IMR-90 (cell line): ENCODE data around the gene MPL. TPM values are rescaled to one million over a fixed set of nuclear protein-coding genes. Genes with fewer than 3 reads are reported as not detected.

Experiments used
- ATAC-seq: fragments of 200-7000 bp; cut with Tn5 transposase; 2 replicates; pipeline ENCODE4 v1.9.1; 2020; ENCODE audit warnings: low read depth, mild to moderate bottlenecking, moderate library complexity
- BruUV-seq: library from RNA; stranded (reverse); fragments of 400-500 nt; replicated peaks from 2 replicates; lab custom pipeline; 2021; lab: Mats Ljungman, UMichigan
- CTCF ChIA-PET: fragments of 300-600 bp; formaldehyde crosslinking; extraction: SDS; loops from one replicate; lab custom pipeline; 2021; ENCODE audit warnings: antibody characterized with exemption; lab: Yijun Ruan, JAX
- POLR2A ChIA-PET: fragments of 300-600 bp; sonication (Branson Sonifier 250); formaldehyde crosslinking; loops from one replicate; lab custom pipeline; 2022; ENCODE audit warnings: antibody characterized with exemption; ENCODE audit not compliant: unreplicated experiment; lab: Charles Lee
- DNase-seq: peaks from one replicate; pipeline ENCODE4 v3.0.0; 2013
- H2AFZ ChIP-seq: replicated peaks from 2 replicates; pipeline ENCODE3; 2013; ENCODE audit warnings: low read length, mild to moderate bottlenecking; ENCODE audit not compliant: poor library complexity
- H2AK5ac ChIP-seq: 2 replicates; pipeline ENCODE4 v1.6.1; 2013; ENCODE audit warnings: low read depth, low read length, inconsistent platforms
- H2AK9ac ChIP-seq: replicated peaks from 2 replicates; pipeline ENCODE3; 2013; ENCODE audit warnings: mild to moderate bottlenecking, low read depth, low read length, moderate library complexity; ENCODE audit not compliant: poor library complexity
- H2BK120ac ChIP-seq: 2 replicates; pipeline ENCODE4 v1.6.1; 2013; ENCODE audit warnings: low read depth, low read length, inconsistent platforms
- H2BK15ac ChIP-seq: 3 replicates; pipeline ENCODE4 v1.6.1; 2013; ENCODE audit warnings: low read depth, low read length, inconsistent platforms
- H2BK20ac ChIP-seq: 2 replicates; pipeline ENCODE4 v1.6.1; 2013; ENCODE audit warnings: low read depth, mild to moderate bottlenecking, inconsistent platforms, low read length, moderate library complexity
- H2BK5ac ChIP-seq: 2 replicates; pipeline ENCODE4 v1.6.1; 2013; ENCODE audit warnings: mild to moderate bottlenecking, low read depth, low read length, inconsistent platforms; ENCODE audit not compliant: poor library complexity, severe bottlenecking
- H3K14ac ChIP-seq: replicated peaks from 2 replicates; pipeline ENCODE4 v1.6.1; 2013; ENCODE audit warnings: low read depth, low read length, inconsistent platforms
- H3K18ac ChIP-seq: 2 replicates; pipeline ENCODE4 v1.6.1; 2013; ENCODE audit warnings: low read depth, low read length, control low read depth
- H3K23ac ChIP-seq: 2 replicates; pipeline ENCODE4 v1.6.1; 2013; ENCODE audit warnings: low read depth, low read length, inconsistent platforms
- H3K27ac ChIP-seq: 2 replicates; pipeline ENCODE4 v1.5.1; 2013; ENCODE audit warnings: mild to moderate bottlenecking, control low read depth, low read length; ENCODE audit not compliant: insufficient read depth
- H3K27me3 ChIP-seq: 2 replicates; pipeline ENCODE4 v1.6.1; 2013; ENCODE audit warnings: low read length; ENCODE audit not compliant: control insufficient read depth, insufficient read depth
- H3K36me3 ChIP-seq: 2 replicates; pipeline ENCODE4 v1.6.1; 2013; ENCODE audit warnings: low read length, mixed read lengths; ENCODE audit not compliant: control insufficient read depth, insufficient read depth
- H3K4ac ChIP-seq: 2 replicates; pipeline ENCODE4 v1.6.1; 2013; ENCODE audit warnings: low read depth, low read length, inconsistent platforms
- H3K4me1 ChIP-seq: 2 replicates; pipeline ENCODE4 v1.6.1; 2013; ENCODE audit warnings: low read length, mixed read lengths; ENCODE audit not compliant: control insufficient read depth, insufficient read depth
- H3K4me2 ChIP-seq: 2 replicates; pipeline ENCODE4 v1.6.1; 2013; ENCODE audit warnings: low read depth, mild to moderate bottlenecking, control low read depth, low read length, moderate library complexity
- H3K4me3 ChIP-seq: 2 replicates; pipeline ENCODE4 v1.5.1; 2013; ENCODE audit warnings: low read depth, mild to moderate bottlenecking, control low read depth, low read length, moderate library complexity; ENCODE audit not compliant: insufficient read depth
- H3K56ac ChIP-seq: 2 replicates; pipeline ENCODE4 v1.6.1; 2013; ENCODE audit warnings: low read length, inconsistent platforms; ENCODE audit not compliant: insufficient read depth; ENCODE audit errors: extremely low read depth
- H3K79me1 ChIP-seq, 2 experiments: 2 replicates each; pipeline ENCODE4 v1.6.1; 2013; ENCODE audit warnings: low read length in 2 of 2, inconsistent platforms in 1 of 2, low read depth in 1 of 2
- H3K9ac ChIP-seq: 2 replicates; pipeline ENCODE4 v1.6.1; 2013; ENCODE audit warnings: low read depth, low read length, control low read depth
- H3K9me1 ChIP-seq: 2 replicates; pipeline ENCODE4 v1.6.1; 2013; ENCODE audit warnings: low read length, inconsistent platforms; ENCODE audit not compliant: insufficient read depth
- H3K9me3 ChIP-seq: 2 replicates; pipeline ENCODE4 v1.6.1; 2013; ENCODE audit warnings: low read length; ENCODE audit not compliant: control insufficient read depth, insufficient read depth
- H4K20me1 ChIP-seq: 2 replicates; pipeline ENCODE4 v1.6.1; 2013; ENCODE audit warnings: low read length, inconsistent platforms; ENCODE audit not compliant: insufficient read depth
- H4K5ac ChIP-seq: 2 replicates; pipeline ENCODE4 v1.6.1; 2013; ENCODE audit warnings: mild to moderate bottlenecking, low read depth, low read length, control low read depth
- H4K8ac ChIP-seq, 2 experiments: 2 replicates each; pipeline ENCODE4 v1.6.1; 2013; ENCODE audit warnings: low read depth in 2 of 2, low read length in 2 of 2, control low read depth in 1 of 2, inconsistent platforms in 1 of 2
- H4K91ac ChIP-seq: 2 replicates; pipeline ENCODE4 v1.6.1; 2013; ENCODE audit warnings: low read depth, low read length, inconsistent platforms; ENCODE audit not compliant: insufficient read depth
- MAFK ChIP-seq: IDR thresholded peaks from 2 replicates; pipeline ENCODE4 v1.6.1; 2012; ENCODE audit warnings: low read depth, low read length, improper control_type of control experiment
- RAD21 ChIP-seq: IDR thresholded peaks from 2 replicates; pipeline ENCODE4 v1.6.1; 2012; ENCODE audit warnings: low read length, improper control_type of control experiment
- WGBS, 2 experiments: methylation state at CpG; one replicate each; pipeline versions ENCODE4 v1.1.5 to v1.1.7; 2013; ENCODE audit warnings: missing lambda C conversion rate in 2 of 2; ENCODE audit not compliant: insufficient read length in 1 of 2; ENCODE audit errors: extremely low coverage in 2 of 2; 5-methylcytosine and 5-hydroxymethylcytosine counted together
- dilution Hi-C: fragments of 300-500 bp; cut with HindIII; formaldehyde crosslinking; loops from one replicate; pipeline ENCODE4 v1.14.3; 2018; ENCODE audit warnings: low sequenced_read_pairs; ENCODE audit not compliant: unreplicated experiment
- in situ Hi-C: fragments of 300-500 bp; cut with MboI; formaldehyde crosslinking; loops from 3 replicates; pipeline ENCODE4 v1.14.3; 2019; ENCODE audit warnings: low sequenced_read_pairs, inconsistent platforms, mixed read lengths
- intact Hi-C: fragments of 100-400 bp; cut with micrococcal nuclease; formaldehyde crosslinking; loops from 2 replicates; pipeline ENCODE4 v1.10.0; 2022
- polyA plus RNA-seq, 3 experiments: library from polyadenylated mRNA; depleted of rRNA; stranded (reverse); fragments of >200 nt; gene quantifications; 2 replicates each; pipeline ENCODE4 v1.2.3, GENCODE V29; 2012; ENCODE audit warnings: low replicate concordance in 1 of 3
- total RNA-seq: library from RNA; depleted of rRNA; stranded (reverse); fragments of >200 nt; gene quantifications from 2 replicates; pipeline ENCODE4 v1.2.3, GENCODE V29; 2012

Gene MPL
- total and polyA plus RNA-seq, 2 of the 4 experiments (the other 2 are of a cell fraction) = 0.12 TPM; not detected in 1

DNA sequence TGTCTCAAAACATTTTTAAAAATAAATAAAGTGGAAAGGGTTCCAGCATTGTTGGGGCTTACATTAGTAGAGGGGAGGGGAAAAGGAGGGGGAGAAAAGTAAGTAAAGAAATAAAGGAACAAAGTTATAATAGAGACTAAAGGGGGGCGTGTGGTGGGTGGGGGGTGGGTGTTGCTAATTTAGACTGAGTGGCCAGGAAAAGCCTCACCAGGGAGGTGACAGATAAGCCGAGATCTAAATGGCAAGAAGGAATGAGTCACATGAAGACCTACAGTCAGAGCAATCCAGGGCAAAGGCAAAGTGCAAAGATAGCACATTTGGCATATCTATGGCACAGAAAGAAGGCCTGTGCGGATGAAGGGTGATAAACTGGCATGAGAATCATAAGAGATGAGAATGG, 7.5 kb downstream of the MPL start:
- H3K4ac ChIP-seq = no peak overlapping the region
- no peak overlapping the region for H2BK5ac ChIP-seq
- ATAC-seq (no peak), DNase-seq (no peak)
- TF ChIP-seq RAD21 (no peak), MAFK (peak; percentile 49)
- H3K23ac ChIP-seq = no peak overlapping the region
- no TSS peak for BruUV-seq
- no peak overlapping the region for H3K56ac ChIP-seq
- 0 out of 2 replicates have a peak, but pooled peaks cover 7% of the 10 kb centered on the region for H3K27me3 ChIP-seq
- H3K79me1 ChIP-seq = no peaks in the 10 kb centered on the region
- H3K36me3 ChIP-seq = no peaks in the 10 kb centered on the region
- dilution Hi-C loops = no loop called here
- H4K8ac ChIP-seq = no peak overlapping the region
- H2BK20ac ChIP-seq = no peak overlapping the region
- no peak overlapping the region for H2BK15ac ChIP-seq
- 0% methylated on average over 1 of the region's 3 CpGs; no CpG with 5 or more reads in 1 of the 2 experiments for WGBS, 2 experiments
- H2BK120ac ChIP-seq = no peak overlapping the region
- H3K4me1 ChIP-seq = peaks cover 14% of the 10 kb centered on the region
- H2AK9ac ChIP-seq = no peak overlapping the region
- no peaks in the 10 kb centered on the region for H3K9me3 ChIP-seq
- in situ Hi-C loops = no loop called here
- peaks cover 14% of the 10 kb centered on the region for H3K9me1 ChIP-seq
- H4K5ac ChIP-seq = no peak overlapping the region
- H4K91ac ChIP-seq = no peak overlapping the region
- ChIA-PET POLR2A (no interaction called here), CTCF (no interaction called here)
- no peak overlapping the region for H3K18ac ChIP-seq
- no peak overlapping the region for H3K4me3 ChIP-seq
- no peak overlapping the region for H2AK5ac ChIP-seq
- H4K20me1 ChIP-seq = no peaks in the 10 kb centered on the region
- intact Hi-C loops = no loop called here
- H2AFZ ChIP-seq = no peak overlapping the region
- H3K4me2 ChIP-seq = peak overlapping the region; percentile 12; the same call in 1 of the 2 replicates
- no peak overlapping the region for H3K14ac ChIP-seq
- H3K9ac ChIP-seq = no peak overlapping the region
- no peak overlapping the region for H3K27ac ChIP-seq
